HAP-1 (cell line): ENCODE results near the gene LIMA1.

Source experiments
- DNase-seq, 2 experiments: peaks; one replicate each; pipeline ENCODE4 v3.0.0-alpha.2; 2016 to 2020; ENCODE audit warnings: low spot score in 2 of 2
- H3K27me3 ChIP-seq: fragments of 250-450 bp; sonication (Bioruptor Pico); 2 replicates; pipeline ENCODE4 v1.5.1; 2020; ENCODE audit warnings: low read depth, mild to moderate bottlenecking, moderate library complexity
- H3K36me3 ChIP-seq: fragments of 250-450 bp; sonication (Bioruptor Pico); replicated peaks from 2 replicates; pipeline ENCODE4 v1.5.1; 2020; ENCODE audit warnings: mild to moderate bottlenecking
- H3K4me1 ChIP-seq: fragments of 250-450 bp; sonication (Bioruptor Pico); 2 replicates; pipeline ENCODE4 v1.5.1; 2020; ENCODE audit warnings: mild to moderate bottlenecking
- H3K4me3 ChIP-seq: fragments of 250-450 bp; sonication (Bioruptor Pico); 2 replicates; pipeline ENCODE4 v1.5.1; 2020; ENCODE audit warnings: mild to moderate bottlenecking, moderate library complexity
- H3K9me3 ChIP-seq: fragments of 250-450 bp; sonication (Bioruptor Pico); 2 replicates; pipeline ENCODE4 v1.5.1; 2020; ENCODE audit warnings: mild to moderate bottlenecking, moderate library complexity
- in situ Hi-C: fragments of 300-500 bp; cut with MboI; formaldehyde crosslinking; loops from 3 replicates; pipeline ENCODE4 v1.14.3; 2020; ENCODE audit warnings: low sequenced_read_pairs, inconsistent platforms, mixed read lengths

The LIMA1 gene

GRCh38 chr12:50213439-50213838, 69.9 kb downstream of the LIMA1 start:
- H3K36me3 ChIP-seq: no peaks in the 10 kb centered on the region

GRCh38 chr12:50212071-50212467, 71.3 kb downstream of the LIMA1 start:
- H3K9me3 ChIP-seq: no peaks in the 10 kb centered on the region
- DNase-seq: no peak
- no peak overlapping the region for H3K4me3 ChIP-seq
- H3K27me3 ChIP-seq: no peaks in the 10 kb centered on the region
- peaks cover 5% of the 10 kb centered on the region; the same call in 1 of the 2 replicates for H3K4me1 ChIP-seq
- in situ Hi-C loops: no loop called here
- H3K36me3 ChIP-seq: no peaks in the 10 kb centered on the region

More at GRCh38 chr12:50213439-50213838, 69.9 kb downstream of the LIMA1 start:
- Histone ChIP-seq H3K27me3 (no peaks in the 10 kb centered on the region), H3K9me3 (no peaks in the 10 kb centered on the region), H3K4me3 (no peak overlapping the region), H3K4me1 (peaks cover 5% of the 10 kb centered on the region; the same call in 1 of the 2 replicates)
- in situ Hi-C loops: no loop called here
- no peak for DNase-seq

GRCh38 chr12:50211392-50212070, 71.8 kb downstream of the LIMA1 start:
- Histone ChIP-seq H3K4me1 (peaks cover 5% of the 10 kb centered on the region; the same call in 1 of the 2 replicates), H3K36me3 (no peaks in the 10 kb centered on the region), H3K27me3 (no peaks in the 10 kb centered on the region), H3K4me3 (no peak overlapping the region), H3K9me3 (no peaks in the 10 kb centered on the region)
- in situ Hi-C loops: no loop called here
- DNase-seq: no peak

- in situ Hi-C loops: no loop called here
- Histone ChIP-seq H3K4me3 (no peak overlapping the region), H3K36me3 (peaks cover 14% of the 10 kb centered on the region), H3K4me1 (peaks cover 5% of the 10 kb centered on the region; the same call in 1 of the 2 replicates), H3K27me3 (no peaks in the 10 kb centered on the region), H3K9me3 (no peaks in the 10 kb centered on the region)
- DNase-seq: no peak
Observed at GRCh38 chr12:50207424-50207823, 75.9 kb downstream of the LIMA1 start.

- Histone ChIP-seq H3K27me3 (no peaks in the 10 kb centered on the region), H3K4me3 (no peak overlapping the region), H3K9me3 (no peaks in the 10 kb centered on the region), H3K36me3 (peaks cover 14% of the 10 kb centered on the region), H3K4me1 (no peaks in the 10 kb centered on the region)
- in situ Hi-C loops: no loop called here
- DNase-seq: no peak
Observed at GRCh38 chr12:50205648-50206047, 77.7 kb downstream of the LIMA1 start.

GRCh38 chr12:50203691-50204090, 79.6 kb downstream of the LIMA1 start:
- Histone ChIP-seq H3K9me3 (no peaks in the 10 kb centered on the region), H3K27me3 (no peaks in the 10 kb centered on the region), H3K4me3 (no peak overlapping the region), H3K36me3 (peaks cover 20% of the 10 kb centered on the region), H3K4me1 (no peaks in the 10 kb centered on the region)
- in situ Hi-C loops: no loop called here
- no peak for DNase-seq

- DNase-seq: no peak
- Histone ChIP-seq H3K9me3 (no peaks in the 10 kb centered on the region), H3K27me3 (no peaks in the 10 kb centered on the region), H3K4me3 (no peak overlapping the region), H3K4me1 (peaks cover 2% of the 10 kb centered on the region; the same call in 1 of the 2 replicates), H3K36me3 (peaks cover 23% of the 10 kb centered on the region)
- in situ Hi-C loops: no loop called here
Observed at GRCh38 chr12:50201987-50202521, 81.3 kb downstream of the LIMA1 start.

- in situ Hi-C loops: no loop called here
- DNase-seq: no peak
- Histone ChIP-seq H3K36me3 (peaks cover 23% of the 10 kb centered on the region), H3K4me3 (no peak overlapping the region), H3K27me3 (no peaks in the 10 kb centered on the region), H3K4me1 (peaks cover 4% of the 10 kb centered on the region; the same call in 1 of the 2 replicates), H3K9me3 (no peaks in the 10 kb centered on the region)
Observed at GRCh38 chr12:50200552-50201273, 82.6 kb downstream of the LIMA1 start.

- Histone ChIP-seq H3K36me3 (peaks cover 19% of the 10 kb centered on the region), H3K4me3 (no peak overlapping the region), H3K9me3 (no peaks in the 10 kb centered on the region), H3K27me3 (no peaks in the 10 kb centered on the region), H3K4me1 (peaks cover 4% of the 10 kb centered on the region; the same call in 1 of the 2 replicates)
- no peak for DNase-seq
- in situ Hi-C loops: no loop called here
Observed at GRCh38 chr12:50198829-50199228, 84.5 kb downstream of the LIMA1 start.

- Histone ChIP-seq H3K4me3 (no peak overlapping the region), H3K9me3 (no peaks in the 10 kb centered on the region), H3K4me1 (peaks cover 4% of the 10 kb centered on the region; the same call in 1 of the 2 replicates), H3K36me3 (peaks cover 13% of the 10 kb centered on the region), H3K27me3 (no peaks in the 10 kb centered on the region)
- DNase-seq: no peak
- in situ Hi-C loops: no loop called here
Observed at GRCh38 chr12:50197297-50197727, 86.0 kb downstream of the LIMA1 start.

- in situ Hi-C loops: no loop called here
- no peak for DNase-seq
- H3K36me3 ChIP-seq: peaks cover 16% of the 10 kb centered on the region
- no peaks in the 10 kb centered on the region for H3K9me3 ChIP-seq
- peaks cover 4% of the 10 kb centered on the region; the same call in 1 of the 2 replicates for H3K4me1 ChIP-seq
- no peaks in the 10 kb centered on the region for H3K27me3 ChIP-seq
- no peak overlapping the region for H3K4me3 ChIP-seq
Observed at GRCh38 chr12:50196537-50196936, 86.8 kb downstream of the LIMA1 start.

- Histone ChIP-seq H3K9me3 (no peaks in the 10 kb centered on the region), H3K27me3 (no peaks in the 10 kb centered on the region), H3K4me1 (peaks cover 4% of the 10 kb centered on the region; the same call in 1 of the 2 replicates), H3K4me3 (no peak overlapping the region), H3K36me3 (peaks cover 16% of the 10 kb centered on the region)
- DNase-seq: no peak
- in situ Hi-C loops: no loop called here
Observed at GRCh38 chr12:50195832-50196231, 87.5 kb downstream of the LIMA1 start.

GRCh38 chr12:50192908-50193307, 90.4 kb downstream of the LIMA1 start:
- in situ Hi-C loops: no loop called here
- no peaks in the 10 kb centered on the region for H3K9me3 ChIP-seq
- H3K36me3 ChIP-seq: peaks cover 9% of the 10 kb centered on the region
- H3K27me3 ChIP-seq: no peaks in the 10 kb centered on the region
- H3K4me1 ChIP-seq: peaks cover 23% of the 10 kb centered on the region
- no peak overlapping the region for H3K4me3 ChIP-seq
- no peak for DNase-seq

GRCh38 chr12:50192236-50192635, 91.1 kb downstream of the LIMA1 start:
- no peak for DNase-seq
- H3K9me3 ChIP-seq: no peaks in the 10 kb centered on the region
- in situ Hi-C loops: no loop called here

More at GRCh38 chr12:50192236-50192635, 91.1 kb downstream of the LIMA1 start:
- peaks cover 9% of the 10 kb centered on the region for H3K36me3 ChIP-seq
- H3K4me1 ChIP-seq: peaks cover 27% of the 10 kb centered on the region
- no peak overlapping the region for H3K4me3 ChIP-seq
- H3K27me3 ChIP-seq: no peaks in the 10 kb centered on the region
